DMS79 treated with DMSO at 0.1 percent for 48 hours (cell line): ENCODE data around the gene P2RY12.

ENCODE experiments used
- DNase-seq: peaks from one replicate; lab custom pipeline; 2025; lab: John Stamatoyannopoulos, UW

Gene P2RY12

GRCh38 chr3:151384741-151385174 lies at the start of gene P2RY12:
TSS of gene P2RY12 (minus strand) at chr3:151384753. CDS start at chr3:151338845, 45,908 bp downstream.
- DNase-seq: no peak

DNA sequence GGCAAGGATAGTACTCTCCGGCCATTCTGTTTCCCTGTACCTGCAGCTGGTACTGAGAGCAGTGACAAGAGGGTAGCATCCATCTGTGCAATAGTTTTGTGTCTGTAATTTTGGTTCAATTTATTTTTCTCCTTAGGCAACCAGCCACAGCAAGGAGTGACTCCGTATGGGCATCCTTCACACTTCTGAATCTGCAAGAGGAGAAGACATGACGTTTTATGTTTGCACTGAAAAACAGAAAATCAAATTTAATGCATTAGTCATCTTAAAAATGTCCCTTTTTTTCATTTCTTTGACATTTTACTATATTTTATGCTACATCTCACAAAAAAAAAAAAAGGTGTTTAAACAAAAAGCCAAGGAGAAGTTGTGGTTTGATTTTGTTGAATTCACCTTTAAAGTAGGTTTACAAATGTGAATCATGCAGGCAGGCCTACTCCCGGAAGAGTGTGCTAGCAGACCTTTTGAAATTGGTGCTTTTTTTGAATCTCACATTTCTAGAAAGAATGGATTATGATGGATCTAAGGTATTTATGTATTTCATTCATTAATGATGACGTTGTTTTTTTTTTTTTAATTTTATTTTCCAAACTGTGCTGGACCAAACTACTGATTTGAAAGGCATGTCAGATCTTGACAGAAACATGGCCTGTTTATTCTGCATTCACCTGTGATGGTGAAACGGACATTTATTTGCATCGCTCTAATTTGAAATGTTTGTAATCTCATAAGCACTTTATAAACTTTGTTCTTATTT lies 48.2 kb upstream of the P2RY12 start:
- no peak for DNase-seq

- DNase-seq: no peak
Measured at GRCh38 chr3:151431940-151432339, 47.4 kb upstream of the P2RY12 start.

- DNase-seq: no peak
Measured at GRCh38 chr3:151430821-151431484, 46.4 kb upstream of the P2RY12 start.

- DNase-seq: no peak
Measured at GRCh38 chr3:151428386-151428785, 43.8 kb upstream of the P2RY12 start.

- DNase-seq: no peak
Measured at GRCh38 chr3:151426341-151426657, 41.7 kb upstream of the P2RY12 start.

GRCh38 chr3:151425627-151426340 lies 41.2 kb upstream of the P2RY12 start:
- no peak for DNase-seq

GRCh38 chr3:151423091-151423490 lies 38.5 kb upstream of the P2RY12 start:
- DNase-seq: no peak

GRCh38 chr3:151421938-151422337 lies 37.4 kb upstream of the P2RY12 start:
- DNase-seq: no peak

DNA sequence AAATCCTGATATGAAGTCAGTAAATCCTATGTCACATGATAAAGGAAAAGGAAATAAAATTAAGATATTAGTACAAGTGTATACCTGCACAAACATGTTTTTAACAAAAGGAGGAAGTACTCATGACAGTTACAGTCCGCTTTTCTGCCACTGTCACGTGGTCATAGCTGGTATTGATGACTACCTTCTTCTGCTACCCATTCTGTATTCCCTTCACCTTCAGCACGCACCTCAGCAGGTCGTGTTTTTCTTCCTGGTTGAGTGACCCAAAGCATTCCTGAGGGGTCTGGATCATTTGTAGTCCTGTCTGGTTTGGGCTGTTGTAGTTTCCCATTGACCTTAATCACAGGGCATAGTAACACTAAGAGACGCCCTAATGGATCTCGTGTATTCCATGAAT lies 35.3 kb upstream of the P2RY12 start:
- no peak for DNase-seq

GRCh38 chr3:151415289-151415688 lies 30.7 kb upstream of the P2RY12 start:
- no peak for DNase-seq

GRCh38 chr3:151412989-151413388 lies 28.4 kb upstream of the P2RY12 start:
- no peak for DNase-seq

- DNase-seq: no peak
Measured at GRCh38 chr3:151410891-151411559, 26.5 kb upstream of the P2RY12 start.

DNA sequence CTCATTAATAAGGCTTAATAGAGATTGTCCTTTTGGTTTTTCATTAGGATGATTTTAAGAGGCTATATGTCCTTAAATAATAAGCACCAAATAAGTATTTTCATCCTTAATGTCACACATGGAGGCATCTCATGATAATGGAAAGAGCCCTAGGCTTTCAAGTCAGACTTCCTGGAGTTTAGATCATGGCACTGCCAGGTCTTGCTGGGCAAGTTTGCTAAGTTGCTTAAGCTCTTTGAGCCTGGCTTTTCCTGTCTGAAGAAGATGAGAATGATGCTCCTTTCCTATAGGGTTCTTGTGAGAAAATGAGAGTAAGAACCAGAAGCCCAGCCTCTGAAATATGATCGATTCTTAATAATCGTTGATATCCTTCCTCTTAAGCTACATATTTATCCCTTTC lies 23.4 kb upstream of the P2RY12 start:
- no peak for DNase-seq

- DNase-seq: no peak
Measured at GRCh38 chr3:151404316-151404715, 19.8 kb upstream of the P2RY12 start.

DNA sequence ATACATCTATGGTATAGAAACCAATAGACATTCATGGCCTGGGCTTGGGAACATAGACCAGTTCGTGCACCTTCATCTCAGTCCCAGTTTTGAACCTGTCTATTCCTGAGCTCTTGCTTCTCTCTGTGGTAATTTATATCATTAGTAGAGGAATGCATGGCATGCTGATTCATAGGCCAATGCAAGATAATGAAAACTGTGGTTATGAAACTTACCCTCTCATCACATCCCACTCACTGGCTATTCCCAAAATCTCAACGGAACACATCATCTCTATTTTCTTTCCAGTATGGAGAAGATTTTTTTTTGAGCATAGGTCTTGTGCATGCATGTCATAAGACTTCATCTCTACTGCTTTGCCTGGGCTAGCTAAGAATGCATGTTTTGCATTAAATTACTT lies 18.7 kb upstream of the P2RY12 start:
- DNase-seq: no peak

DNA sequence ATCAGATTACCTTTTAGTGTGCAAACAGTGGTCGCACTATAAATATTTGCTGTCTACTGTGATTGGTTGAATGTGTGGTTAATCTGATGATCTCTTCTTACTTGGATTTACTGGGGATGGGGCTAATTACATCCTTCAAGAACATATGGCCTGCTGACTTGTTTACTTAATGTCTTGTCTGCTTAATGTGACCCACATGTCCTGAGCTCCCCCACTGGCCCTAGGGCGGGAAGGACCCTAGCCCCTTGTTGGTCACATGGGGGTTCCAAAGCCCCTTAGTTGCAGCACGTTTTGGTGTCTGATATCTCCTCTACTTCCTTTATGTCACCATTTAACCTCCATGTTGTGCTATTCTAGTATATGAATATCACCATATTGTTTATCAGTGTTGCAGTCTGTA lies 17.8 kb upstream of the P2RY12 start:
- DNase-seq: no peak

DNA sequence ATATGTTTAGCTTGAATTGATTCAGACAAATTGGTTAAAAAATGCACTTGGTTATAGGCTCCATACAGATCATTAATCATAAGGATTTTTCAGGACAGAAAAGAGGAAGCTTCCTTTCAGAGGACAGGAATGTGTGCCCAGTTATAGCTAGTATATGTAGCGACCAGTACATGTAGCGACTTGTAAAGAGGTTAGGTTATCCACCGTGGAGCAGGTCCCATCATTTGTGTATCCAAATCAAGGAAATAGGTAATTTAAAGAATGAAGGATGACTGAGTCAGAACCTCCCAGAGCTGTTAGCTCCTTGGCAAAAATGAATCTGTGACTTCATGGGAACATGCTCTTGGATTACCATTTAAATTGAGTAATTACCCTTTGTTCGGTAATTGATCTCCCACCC lies 15.8 kb upstream of the P2RY12 start:
- no peak for DNase-seq

GRCh38 chr3:151398895-151399294 lies 14.3 kb upstream of the P2RY12 start:
- no peak for DNase-seq

DNA sequence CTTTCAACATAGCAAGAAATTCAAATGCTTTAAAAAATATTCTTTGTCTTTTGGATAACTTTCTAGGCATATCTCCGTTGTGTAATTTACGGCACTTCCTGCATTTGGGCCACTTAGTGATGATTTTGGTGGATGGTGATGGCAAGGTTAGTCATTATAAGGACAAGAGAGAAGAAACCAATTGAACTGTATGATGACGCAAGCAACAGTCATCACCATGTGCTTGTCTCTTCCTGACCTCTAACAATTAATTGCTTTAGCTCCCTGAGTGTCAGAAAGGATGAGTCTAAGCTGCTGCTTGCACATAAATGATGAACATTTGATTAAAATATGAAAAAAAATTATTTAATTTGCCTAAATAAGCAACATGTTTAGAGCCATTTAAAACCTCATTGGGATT lies 11.3 kb upstream of the P2RY12 start:
- no peak for DNase-seq

DNA sequence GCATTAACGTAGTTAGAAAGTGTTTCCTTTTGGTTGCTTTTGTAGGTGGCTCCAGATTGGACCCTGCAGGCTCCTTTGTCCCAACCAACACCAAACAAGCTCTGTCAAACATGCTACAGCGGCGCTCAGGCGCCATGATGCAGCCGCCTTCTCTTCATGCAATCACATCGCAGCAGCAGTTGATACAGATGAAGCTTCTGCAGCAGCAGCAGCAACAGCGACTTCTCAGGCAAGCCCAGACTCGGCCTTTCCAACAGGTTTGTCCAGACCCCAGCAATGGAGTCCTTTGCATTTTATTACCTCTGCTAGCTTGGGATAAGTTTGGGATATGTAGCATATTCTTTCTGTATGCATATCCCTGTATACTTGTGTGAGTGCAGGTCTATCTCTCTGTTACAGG lies 10.1 kb upstream of the P2RY12 start:
- no peak for DNase-seq

DNA sequence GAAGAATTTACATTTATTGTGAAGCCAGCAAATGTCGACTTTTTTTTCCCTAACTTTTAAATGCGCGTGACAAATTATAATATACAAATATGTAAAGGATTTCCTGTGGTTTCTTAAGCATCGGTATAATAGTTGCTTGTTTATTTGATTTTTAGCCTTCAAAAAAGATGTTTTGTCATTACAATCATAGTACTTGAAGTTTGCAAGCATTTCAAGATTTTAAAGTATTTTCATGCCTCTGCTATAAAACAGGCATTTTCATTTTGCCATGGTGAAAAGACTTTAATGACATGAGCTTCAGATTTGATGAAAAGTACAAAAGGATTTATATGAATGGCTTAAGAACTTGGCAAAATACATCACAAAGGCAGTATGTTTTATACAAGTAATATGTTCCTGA lies 9.4 kb upstream of the P2RY12 start:
- DNase-seq: no peak
